Right atrium auricular region (tissue), 2 donors: ENCODE data around the gene PCSK2. TPM values are rescaled to one million over a fixed set of nuclear protein-coding genes. Genes with fewer than 3 reads are reported as not detected.

ENCODE experiments used
- DNase-seq: peaks from one replicate; pipeline ENCODE4 v3.0.0-alpha.2; 2019; ENCODE audit warnings: low spot score
- H3K27ac ChIP-seq, 2 donors: fragments of 200-600 bp; sonication (generic); 1 replicate in 1 of 2; 2 replicates in 1 of 2; pipeline ENCODE4 v1.5.1; 2016 to 2019
- H3K27me3 ChIP-seq, 2 donors: fragments of 200-600 bp; sonication (generic); one replicate each; pipeline versions ENCODE4 v1.5.1 to v1.6.0; 2017 to 2019
- H3K36me3 ChIP-seq: fragments of 200-600 bp; sonication (generic); one replicate; pipeline ENCODE4 v1.5.1; 2016
- H3K4me1 ChIP-seq, 2 donors: fragments of 200-600 bp; sonication (generic); one replicate each; pipeline versions ENCODE4 v1.5.1 to v1.6.0; 2017 to 2019
- H3K4me3 ChIP-seq, 2 donors: fragments of 200-600 bp; sonication (generic); 1 replicate in 1 of 2; 2 replicates in 1 of 2; pipeline ENCODE4 v1.5.1; 2017 to 2019; ENCODE audit warnings: mild to moderate bottlenecking in 1 of 2, moderate library complexity in 1 of 2
- H3K9me3 ChIP-seq, 2 donors: fragments of 200-600 bp; sonication (generic); one replicate each; pipeline ENCODE4 v1.5.1; 2019
- CTCF ChIP-seq, 2 donors: fragments of 200-600 bp; sonication (generic); IDR thresholded peaks; one replicate each; pipeline ENCODE4 v1.5.1; 2019; ENCODE audit warnings: antibody characterized with exemption in 2 of 2
- total RNA-seq, 2 donors: library from RNA; depleted of rRNA; stranded (reverse); fragments of >200 nt; gene quantifications; one replicate each; pipeline ENCODE4 v1.1.0, GENCODE V29; 2016

The PCSK2 gene
- total RNA-seq, 2 donors from 2014 or later: 1.6 to 2.6 TPM

- H3K36me3 ChIP-seq: no peaks in the 10 kb centered on the region
- H3K4me3 ChIP-seq: no peak overlapping the region
- no peak for TF ChIP-seq CTCF (IDR thresholded peaks at IDR 0.05)
- H3K4me1 ChIP-seq: no peaks in the 10 kb centered on the region
- no peak overlapping the region for H3K27ac ChIP-seq
- no peak for DNase-seq
- H3K9me3 ChIP-seq: no peaks in the 10 kb centered on the region
- no peaks in the 10 kb centered on the region for H3K27me3 ChIP-seq
These were observed 99.3 kb downstream of the PCSK2 start for GRCh38 chr20:17326096-17326495.

- Histone ChIP-seq H3K27ac (no peak overlapping the region), H3K27me3 (no peaks in the 10 kb centered on the region), H3K9me3 (no peaks in the 10 kb centered on the region), H3K4me3 (no peak overlapping the region), H3K4me1 (no peaks in the 10 kb centered on the region), H3K36me3 (no peaks in the 10 kb centered on the region)
- TF ChIP-seq CTCF (IDR thresholded peaks at IDR 0.05): no peak
- DNase-seq: no peak
These were observed 100.6 kb downstream of the PCSK2 start for GRCh38 chr20:17327185-17328148.

- no peaks in the 10 kb centered on the region for H3K36me3 ChIP-seq
- no peak overlapping the region for H3K27ac ChIP-seq
- H3K4me1 ChIP-seq: no peaks in the 10 kb centered on the region
- no peaks in the 10 kb centered on the region for H3K9me3 ChIP-seq
- TF ChIP-seq CTCF (IDR thresholded peaks at IDR 0.05): no peak
- no peak for DNase-seq
- H3K27me3 ChIP-seq: no peaks in the 10 kb centered on the region
- no peak overlapping the region for H3K4me3 ChIP-seq
These were observed 108.1 kb downstream of the PCSK2 start for GRCh38 chr20:17334932-17335331.

GRCh38 chr20:17339000-17339399 is 112.2 kb downstream of the PCSK2 start:
- H3K4me3 ChIP-seq: no peak overlapping the region
- H3K27me3 ChIP-seq: no peaks in the 10 kb centered on the region
- no peaks in the 10 kb centered on the region for H3K4me1 ChIP-seq
- no peaks in the 10 kb centered on the region for H3K36me3 ChIP-seq
- peaks cover 0 to 4% of the 10 kb centered on the region in 2 donors for H3K9me3 ChIP-seq
- no peak for TF ChIP-seq CTCF (IDR thresholded peaks at IDR 0.05)
- no peak for DNase-seq
- no peak overlapping the region for H3K27ac ChIP-seq

- DNase-seq: no peak
- Histone ChIP-seq H3K9me3 (peaks cover 0 to 4% of the 10 kb centered on the region in 2 donors), H3K36me3 (no peaks in the 10 kb centered on the region), H3K27ac (no peak overlapping the region), H3K4me3 (no peak overlapping the region), H3K27me3 (no peaks in the 10 kb centered on the region), H3K4me1 (no peaks in the 10 kb centered on the region)
- no peak for TF ChIP-seq CTCF (IDR thresholded peaks at IDR 0.05)
These were observed 116.3 kb downstream of the PCSK2 start for GRCh38 chr20:17343091-17343490.
